Measurements from ENCODE around the gene TXNRD2. TPM values are rescaled to one million over a fixed set of nuclear protein-coding genes. Genes with fewer than 3 reads are reported as not detected.

The TXNRD2 gene
- total RNA-seq, 1 experiment from 2014 or later = 22.9 TPM

GRCh38 chr22:19844377-19845053, 97.1 kb downstream of the TXNRD2 start:
- no CpG with 5 or more reads among the region's 18 CpGs for WGBS (ENCODE audit: extremely low coverage, insufficient read length, low lambda C conversion rate)
- Histone ChIP-seq H3T11ph (ENCODE audit: low read length) (no peak overlapping the region), H3K4ac (ENCODE audit: low read depth, low read length) (no peak overlapping the region), H3K9me3 (ENCODE audit: control insufficient read depth, low read depth, low read length) (no peaks in the 10 kb centered on the region), H3K14ac (ENCODE audit: insufficient read depth, low read length) (no peak overlapping the region; the same call in 1 of the 2 replicates), H3K56ac (ENCODE audit: insufficient read length, low read depth, low read length) (no peak overlapping the region), H2AFZ (ENCODE audit: low read length) (no peak overlapping the region), H4K5ac (ENCODE audit: insufficient read length, low read depth, low read length) (no peak overlapping the region), H3K79me1 (ENCODE audit: insufficient read depth, low read depth, low read length, poor library complexity, severe bottlenecking) (no peaks in the 10 kb centered on the region), H4K91ac (ENCODE audit: insufficient read length, low read depth, low read length) (no peak overlapping the region), H3K27me3 (ENCODE audit: insufficient read depth, low read length) (no peaks in the 10 kb centered on the region), H3K9ac (ENCODE audit: extremely low read depth, insufficient read length, low read length) (no peak overlapping the region), H3K18ac (ENCODE audit: insufficient read length, low read depth, low read length) (no peak overlapping the region), H3K23ac (ENCODE audit: insufficient read length, low read depth, low read length) (no peak overlapping the region), H2BK20ac (ENCODE audit: low read depth, low read length, poor library complexity, severe bottlenecking) (no peak overlapping the region), H2BK12ac (ENCODE audit: insufficient read length, low read depth, low read length) (no peak overlapping the region), H3K23me2 (ENCODE audit: insufficient read length, low read depth, low read length, poor library complexity, severe bottlenecking) (no peaks in the 10 kb centered on the region), H3K27ac (ENCODE audit: insufficient read length, low read depth, low read length) (no peak overlapping the region), H3K4me2 (ENCODE audit: insufficient read depth, insufficient read length, low read length) (no peak overlapping the region), H2BK15ac (ENCODE audit: low read depth, low read length) (no peak overlapping the region), H2AK5ac (ENCODE audit: insufficient read length, low read length) (no peak overlapping the region), H4K20me1 (ENCODE audit: control insufficient read depth, insufficient read depth, insufficient read length) (no peaks in the 10 kb centered on the region), H3K79me2 (ENCODE audit: insufficient read depth, low read length) (no peaks in the 10 kb centered on the region), H3K4me1 (ENCODE audit: insufficient read depth, low read length) (no peaks in the 10 kb centered on the region), H2BK5ac (ENCODE audit: insufficient read length, low read length) (no peak overlapping the region), H2BK120ac (ENCODE audit: low read depth, low read length, poor library complexity, severe bottlenecking) (no peak overlapping the region), H4K8ac (replicated peaks; ENCODE audit: insufficient read length, low read depth, low read length) (no peak overlapping the region)
- Mint-ChIP-seq H3K36me3 (ENCODE audit: insufficient read depth in 1 of 3, low read depth in 3 of 3) (peaks cover 10 to 21% (median 12%) of the 10 kb centered on the region in 3 experiments; a peak in 5 of 7 replicates), H3K9me3 (no peaks in the 10 kb centered on the region; a peak in 1 of 5 replicates), H3K27ac (peak overlapping the region in 2 of 3 experiments; percentile 15 to 70; a peak in 2 of 7 replicates), H3K4me3 (no peak overlapping the region; a peak in 1 of 5 replicates), H3K4me1 (peaks cover 10 to 16% of the 10 kb centered on the region in 2 experiments), H3K27me3 (ENCODE audit: low read depth) (no peaks in the 10 kb centered on the region)
- 0 out of 3 replicates have a peak, but pooled peaks have one; percentile 9 for TF ChIP-seq CTCF (conservative IDR thresholded peaks at IDR 0.05)
- DNase-seq = no peak
